SIG-M5 (cell line): ENCODE results near the gene FAM20C.

ENCODE experiments used
- DNase-seq: peaks from one replicate; lab custom pipeline; 2025; lab: John Stamatoyannopoulos, UW

The FAM20C gene

DNA sequence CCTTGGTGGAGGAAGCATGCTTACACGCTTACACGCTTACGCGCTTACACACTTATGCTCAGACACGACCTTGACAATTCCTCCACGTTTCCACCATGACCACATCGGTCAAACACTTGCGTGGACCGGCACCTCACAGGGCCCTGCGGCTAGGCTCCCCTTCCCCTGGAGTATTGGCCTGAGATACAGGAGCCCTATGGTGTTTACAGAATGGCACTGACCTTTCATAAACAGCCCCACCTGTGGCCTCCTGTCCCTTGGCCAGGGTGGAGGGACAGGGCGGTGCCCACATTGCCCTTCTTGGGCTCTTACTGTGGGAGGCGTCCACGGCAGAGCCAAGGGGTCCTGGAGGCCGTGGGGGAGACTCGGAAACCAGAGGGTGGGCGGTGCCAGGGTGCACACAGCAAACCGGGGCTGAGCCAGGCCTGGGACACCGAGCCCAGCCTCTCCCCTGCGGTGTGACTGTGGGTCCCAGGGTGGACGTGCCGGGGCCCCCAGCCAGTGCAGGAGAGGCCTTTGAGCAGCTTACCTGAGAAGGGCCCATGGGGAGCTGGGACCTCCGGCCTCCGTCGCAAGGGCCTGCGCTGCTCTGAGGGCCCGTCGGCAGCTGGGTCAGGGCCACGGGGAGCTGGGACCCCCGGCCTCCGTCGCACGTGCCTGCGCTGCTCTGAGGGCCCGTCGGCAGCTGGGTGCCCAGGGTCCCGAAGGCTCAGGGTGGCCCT is 53.4 kb downstream of the FAM20C start:
- DNase-seq: no peak

DNA sequence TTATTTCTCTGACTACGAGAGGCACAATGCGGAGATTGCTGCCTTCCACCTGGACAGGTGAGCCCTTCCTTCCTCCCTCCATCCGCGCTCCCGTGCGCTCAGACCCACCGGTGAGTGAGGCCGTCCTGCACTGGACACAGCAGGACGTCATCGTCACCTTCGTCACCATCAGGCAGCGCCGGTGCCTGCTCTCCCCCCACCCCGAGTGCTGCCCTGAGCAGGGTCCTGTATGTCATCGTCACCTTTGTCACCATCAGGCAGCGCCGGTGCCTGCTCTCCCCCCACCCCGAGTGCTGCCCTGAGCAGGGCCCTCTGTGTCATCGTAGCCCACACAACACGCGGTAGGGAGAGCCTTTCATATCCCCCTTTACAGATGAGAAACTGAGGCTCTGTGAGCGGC is 54.1 kb downstream of the FAM20C start:
- no peak for DNase-seq

- no peak for DNase-seq
Measured at GRCh38 chr7:247181-247580, 54.8 kb downstream of the FAM20C start.

GRCh38 chr7:247636-248035 is 55.3 kb downstream of the FAM20C start:
- no peak for DNase-seq

GRCh38 chr7:248732-249435 is 56.5 kb downstream of the FAM20C start:
- DNase-seq: no peak

GRCh38 chr7:249989-250388 is 57.6 kb downstream of the FAM20C start:
- no peak for DNase-seq

DNA sequence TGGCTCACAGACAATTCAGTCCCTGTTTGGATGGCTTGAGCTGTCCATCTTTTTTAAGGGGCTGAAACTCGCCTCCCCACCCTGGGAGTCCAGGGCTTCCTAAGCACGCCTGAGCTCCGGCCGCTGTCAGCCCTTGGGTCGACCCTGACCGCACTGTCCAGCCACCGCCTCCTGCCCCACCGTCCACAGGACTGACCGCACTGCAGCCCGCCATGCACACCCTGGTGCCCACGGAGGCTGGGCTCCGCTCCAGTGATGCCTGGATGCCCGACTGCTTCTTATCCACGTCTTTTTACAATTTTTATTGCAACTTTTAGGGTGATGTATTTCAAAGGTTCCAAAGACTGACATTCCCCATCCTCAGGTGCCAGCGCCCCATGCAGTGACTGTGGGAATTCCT is 58.2 kb downstream of the FAM20C start:
- no peak for DNase-seq

DNA sequence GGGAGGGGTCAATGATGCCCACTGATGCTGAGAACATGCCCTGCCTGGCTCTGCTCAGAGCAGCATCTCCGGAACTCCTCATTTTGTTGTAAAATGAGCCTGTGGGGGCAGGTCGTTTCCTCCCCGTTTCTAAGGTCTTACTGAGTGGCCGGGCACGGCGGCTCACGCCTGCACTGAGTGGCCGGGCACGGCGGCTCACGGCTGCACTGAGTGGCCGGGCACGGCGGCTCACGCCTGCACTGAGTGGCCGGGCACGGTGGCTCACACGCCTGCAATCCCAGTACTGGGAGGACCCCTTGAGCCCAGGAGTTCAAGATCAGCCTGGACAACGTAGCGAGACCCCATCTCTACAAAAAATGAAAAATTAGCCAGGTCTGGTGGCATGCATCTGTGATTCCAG is 58.6 kb downstream of the FAM20C start:
- DNase-seq: no peak

DNA sequence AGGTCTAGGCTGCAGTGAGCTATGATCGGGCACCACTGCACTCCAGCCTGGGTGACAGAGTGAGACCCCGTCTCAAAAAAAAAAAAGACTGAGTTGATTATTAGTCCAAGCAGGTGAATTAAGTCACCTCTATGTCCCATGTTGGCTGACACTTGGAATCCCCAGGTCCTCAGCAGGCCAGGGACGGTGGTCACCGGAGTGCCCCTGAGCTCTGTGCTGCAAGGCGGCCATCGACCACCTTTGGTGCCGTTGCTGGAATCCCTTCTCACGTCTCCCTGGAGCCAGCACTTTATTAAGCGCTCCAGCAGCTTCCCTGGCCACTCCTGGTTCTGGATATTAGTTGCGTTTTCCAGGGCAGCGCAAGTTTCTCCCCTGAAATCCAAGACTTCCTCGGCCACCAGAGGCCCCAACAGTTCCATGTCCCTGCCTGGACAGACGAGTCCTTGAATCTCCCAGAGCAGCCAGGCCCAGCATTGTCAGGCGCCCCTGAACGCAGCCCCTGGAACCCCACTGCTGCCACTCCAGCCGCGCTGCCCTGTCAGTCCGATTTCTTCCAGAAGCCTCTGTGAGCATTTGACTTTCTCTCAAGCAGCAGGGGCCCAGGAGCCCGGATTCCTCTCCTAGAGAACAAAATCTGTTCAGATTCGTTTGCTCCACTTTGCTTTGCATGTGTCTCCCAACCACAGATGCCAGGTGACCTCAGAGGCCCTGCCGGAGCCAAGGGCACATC is 59.2 kb downstream of the FAM20C start:
- no peak for DNase-seq

GRCh38 chr7:252216-252965 is 60.0 kb downstream of the FAM20C start:
- DNase-seq: no peak

GRCh38 chr7:252981-253380 is 60.6 kb downstream of the FAM20C start:
- DNase-seq: no peak

DNA sequence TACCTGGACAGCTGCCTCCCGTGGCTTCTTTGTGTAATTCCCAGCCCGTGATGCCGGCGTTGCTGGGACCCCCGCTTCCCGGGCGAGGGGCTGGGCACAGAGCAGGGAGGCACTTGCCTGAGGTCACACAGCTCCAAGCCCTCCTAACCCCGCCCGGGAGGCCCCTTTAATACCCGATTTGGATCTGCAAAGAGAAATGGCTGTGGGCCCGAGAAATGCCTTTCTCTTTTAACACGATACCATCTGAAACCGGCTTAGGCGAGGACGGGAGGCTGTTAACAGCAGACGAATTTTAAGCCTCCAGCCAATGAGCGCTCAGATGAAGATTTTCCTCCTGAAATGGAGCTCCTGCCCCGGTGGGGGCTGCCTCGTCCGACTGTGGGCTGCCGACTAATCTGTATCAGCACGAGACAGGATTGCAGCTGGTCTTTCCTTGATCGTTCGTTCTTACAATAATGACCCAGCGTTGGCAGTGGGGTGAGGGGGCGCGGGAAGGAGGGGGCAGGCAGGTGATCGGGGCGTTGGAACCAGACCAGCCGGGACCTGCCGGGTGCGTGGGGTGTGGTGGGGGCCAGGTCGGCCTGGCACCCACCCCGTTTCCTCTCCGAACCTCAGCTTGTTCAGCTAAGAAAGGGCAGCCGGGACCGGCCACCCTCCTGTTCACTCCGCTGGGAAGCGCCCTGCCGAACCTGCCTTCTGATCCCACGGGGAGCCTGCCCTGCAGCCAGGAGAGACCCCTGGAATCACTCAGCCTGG is 61.4 kb downstream of the FAM20C start:
- no peak for DNase-seq

GRCh38 chr7:254337-255037 is 62.1 kb downstream of the FAM20C start:
- no peak for DNase-seq

DNA sequence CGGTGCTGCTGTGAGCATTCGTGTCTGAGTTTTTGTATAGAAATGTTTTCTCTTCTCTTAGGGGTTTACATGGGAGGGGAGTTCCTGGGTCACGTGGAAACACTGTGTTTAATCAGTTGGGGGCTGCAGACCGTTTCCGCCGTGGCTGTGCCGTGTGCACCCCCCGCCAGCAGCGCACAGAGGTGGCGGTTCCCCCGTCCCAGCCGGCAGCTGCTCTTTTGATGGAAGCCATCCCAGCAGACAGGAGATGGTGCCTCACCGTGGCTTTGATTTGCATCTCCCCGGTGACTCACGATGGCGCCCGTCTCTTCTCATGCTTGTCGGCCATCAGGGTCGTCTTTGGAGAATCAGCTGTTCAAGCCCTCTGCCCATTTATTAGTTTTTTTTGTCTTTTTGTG is 62.7 kb downstream of the FAM20C start:
- no peak for DNase-seq

DNA sequence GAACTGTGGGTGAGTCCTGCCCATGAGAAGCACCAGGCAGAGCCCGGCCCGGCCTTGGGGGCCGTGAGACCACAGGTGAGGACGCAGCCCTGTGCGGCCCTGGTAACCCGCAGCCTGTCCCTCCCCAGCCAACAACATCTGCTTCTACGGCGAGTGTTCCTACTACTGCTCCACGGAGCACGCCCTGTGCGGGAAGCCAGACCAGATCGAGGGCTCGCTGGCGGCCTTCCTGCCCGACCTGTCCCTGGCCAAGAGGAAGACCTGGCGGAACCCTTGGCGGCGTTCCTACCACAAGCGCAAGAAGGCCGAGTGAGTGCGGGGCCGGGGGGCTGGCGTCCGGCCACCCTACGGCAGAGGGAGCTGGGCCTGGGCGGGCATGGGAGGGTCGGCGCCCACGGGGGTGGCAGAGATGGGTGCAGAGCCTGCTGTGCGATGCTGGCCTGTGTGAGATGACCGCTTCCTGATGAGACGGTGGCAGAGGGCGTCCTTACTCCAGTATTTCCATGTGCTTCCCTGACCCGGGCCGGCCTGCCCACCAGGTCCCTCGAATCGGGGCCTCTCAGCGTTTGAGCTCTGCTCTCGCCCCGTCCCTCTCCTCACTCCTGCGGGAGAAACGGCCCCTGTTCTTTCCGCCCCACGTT is 63.5 kb downstream of the FAM20C start:
- DNase-seq: no peak

- DNase-seq: no peak
Measured at GRCh38 chr7:256461-256940, 64.1 kb downstream of the FAM20C start.

GRCh38 chr7:256981-257646 is 64.7 kb downstream of the FAM20C start:
- DNase-seq: no peak

- DNase-seq: no peak
Measured at GRCh38 chr7:257647-257992, 65.2 kb downstream of the FAM20C start.

DNA sequence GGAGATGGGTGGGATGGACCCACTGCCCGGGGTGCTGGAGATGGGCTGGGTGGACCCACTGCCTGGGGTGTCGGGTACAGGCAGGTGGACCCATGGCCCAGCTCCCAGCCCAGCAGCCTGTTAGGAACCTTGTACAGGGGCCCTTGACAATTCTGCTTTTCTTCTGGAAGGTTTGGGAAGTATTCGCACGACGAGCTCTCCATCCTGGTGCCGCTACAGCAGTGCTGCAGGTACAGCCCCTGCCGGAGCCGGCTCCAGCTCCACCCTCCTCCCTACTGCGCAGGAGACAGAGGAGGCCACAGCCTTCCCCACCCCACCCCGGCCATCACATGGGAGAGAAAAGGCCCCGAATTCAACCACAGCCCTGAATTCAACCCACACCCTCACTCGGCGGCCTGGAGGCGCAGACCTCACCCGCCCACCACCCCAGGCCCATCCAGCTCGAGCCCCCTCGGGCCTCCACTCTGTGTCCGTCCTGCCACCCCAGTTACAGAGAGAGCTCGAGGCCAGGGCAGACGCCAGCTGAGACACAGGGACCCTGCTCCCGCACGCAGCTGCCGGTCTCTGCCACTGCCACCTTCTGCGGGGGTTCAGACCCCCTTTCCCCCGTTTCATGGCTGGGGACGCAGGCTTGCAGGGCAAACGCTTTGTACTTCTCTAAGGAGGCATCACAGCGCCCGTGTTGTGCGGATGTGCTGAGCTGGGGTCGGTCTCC is 66.3 kb downstream of the FAM20C start:
- no peak for DNase-seq
